Stimulated activated CD8-positive, alpha-beta memory T cell treated with anti-CD3 and anti-CD28 coated beads, Interleukin-12 subunit alpha, Interleukin-12 subunit beta, amount 100 ng/mL, for 4 hours (primary cell): ENCODE results near the gene RETREG2.
A peak's percentile ranks its signal among the peaks of the same experiment; 100 is the strongest.
"Not testable (repeated sequence)": the region's sequence is repeated elsewhere in the genome, so short reads cannot be mapped to it uniquely, and the experiment has no call there.

Source experiments
- DNase-seq: peaks from one replicate; pipeline ENCODE4 v3.0.0-alpha.2; 2020; ENCODE audit warnings: low read depth

The RETREG2 gene

GRCh38 chr2:219197388-219197787 lies 19.3 kb downstream of the RETREG2 start:
- no peak for DNase-seq

GRCh38 chr2:219198974-219199373 lies 20.9 kb downstream of the RETREG2 start:
- DNase-seq = no peak

DNA sequence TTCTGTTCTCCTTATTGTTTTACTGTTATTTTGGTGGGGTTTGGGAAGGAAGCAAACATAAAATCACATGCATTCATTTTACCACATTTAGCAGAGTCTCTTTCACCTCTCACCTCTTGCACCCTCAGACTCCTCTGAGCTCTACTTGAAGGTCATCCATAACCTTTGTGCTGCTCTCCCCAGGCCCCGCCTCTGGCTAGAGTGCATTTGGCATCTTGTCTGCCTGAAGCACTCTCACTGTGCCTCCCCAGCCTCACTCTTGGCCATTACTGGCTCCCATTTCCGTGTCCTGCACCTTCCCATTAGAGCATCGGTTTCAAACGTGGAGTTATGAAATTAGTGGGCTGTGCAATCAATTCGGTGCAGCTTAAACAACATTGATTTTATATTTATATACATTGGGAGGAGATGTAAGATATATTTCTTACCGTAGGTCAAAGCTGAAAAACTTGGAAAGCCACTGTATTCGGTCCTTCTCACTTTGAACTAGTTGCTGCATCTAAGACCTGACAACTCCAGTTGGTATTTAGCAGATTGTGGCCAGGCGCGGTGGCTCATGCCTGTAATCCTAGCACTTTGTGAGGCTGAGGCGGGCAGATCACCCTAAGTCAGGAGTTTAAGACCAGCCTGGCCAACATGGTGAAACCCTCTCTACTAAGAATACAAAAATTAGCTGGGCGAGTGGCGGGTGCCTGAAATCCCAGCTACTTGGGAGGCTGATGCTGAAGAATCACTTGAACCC lies 21.6 kb downstream of the RETREG2 start:
- DNase-seq = no peak

GRCh38 chr2:219200502-219201326 lies 22.6 kb downstream of the RETREG2 start:
- not testable (repeated sequence) for DNase-seq

- not testable (repeated sequence) for DNase-seq
Observed at GRCh38 chr2:219201331-219201730, 23.3 kb downstream of the RETREG2 start.

DNA sequence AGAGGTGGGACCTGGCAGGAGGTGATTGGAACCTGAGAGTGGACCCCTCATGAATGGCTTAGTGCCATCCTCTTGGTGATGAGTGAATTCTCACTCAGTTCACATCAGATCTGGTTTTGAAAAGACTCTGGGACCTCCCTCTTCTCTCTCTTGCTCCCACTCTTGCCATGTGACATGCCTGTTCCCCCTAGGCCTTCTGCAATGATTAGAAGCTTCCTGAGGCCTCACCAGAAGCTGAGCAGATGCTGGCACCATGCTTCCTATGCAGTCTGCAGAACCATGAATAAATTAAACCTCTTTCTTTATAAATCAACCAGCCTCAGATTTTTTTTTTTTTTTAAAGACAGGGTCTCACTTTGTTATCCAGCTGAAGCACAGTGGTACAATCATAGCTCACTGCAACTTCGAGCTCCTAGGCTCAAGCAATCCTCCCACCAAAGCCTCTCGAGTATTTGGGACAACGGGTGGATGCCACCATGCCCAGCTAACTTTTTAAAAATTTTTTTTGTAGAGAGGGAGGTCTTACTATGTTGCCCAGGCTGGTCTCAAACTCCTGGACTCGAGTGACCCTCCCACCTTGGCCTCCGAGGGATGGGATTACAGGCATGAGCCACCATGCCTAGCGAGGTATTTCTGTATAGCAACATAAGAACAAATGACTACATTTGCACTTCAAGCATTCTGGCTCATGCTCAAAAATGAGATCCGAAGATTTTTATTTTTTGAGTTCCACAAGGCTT lies 26.5 kb downstream of the RETREG2 start:
- no peak for DNase-seq

DNA sequence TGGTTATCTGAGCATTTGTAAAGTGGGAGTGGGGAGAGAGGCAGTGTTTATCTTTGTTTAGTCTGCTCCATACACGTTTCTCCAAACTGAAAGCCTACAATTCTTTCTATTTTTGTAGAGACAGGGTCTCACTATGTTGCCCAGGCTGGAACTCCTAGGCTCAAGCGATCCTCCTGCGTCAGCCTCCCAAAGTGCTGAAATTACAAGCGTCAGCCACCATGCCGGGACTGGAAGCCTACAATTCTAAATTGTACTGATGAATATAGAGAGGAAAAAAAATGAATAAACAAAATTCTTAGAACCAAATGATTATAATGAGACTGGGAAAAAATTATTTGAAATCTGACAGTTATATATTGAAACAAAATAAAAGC lies 27.1 kb downstream of the RETREG2 start:
- no peak for DNase-seq

DNA sequence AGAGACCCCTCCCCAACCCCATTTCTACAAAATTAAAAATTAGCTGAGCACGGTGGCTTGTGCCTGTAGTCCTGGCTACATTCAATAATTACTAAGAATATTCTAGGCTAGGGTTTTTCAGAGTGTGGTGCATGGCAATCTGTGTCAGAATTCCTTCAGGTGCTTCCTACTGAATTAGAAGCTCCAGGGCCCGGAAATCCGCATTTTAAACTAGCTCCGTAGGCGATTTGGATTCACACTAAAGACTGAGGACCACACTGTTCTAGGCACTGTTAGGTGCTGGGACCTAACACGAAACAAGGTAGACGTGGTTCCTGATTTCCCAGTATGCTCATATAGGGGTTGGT lies 27.9 kb downstream of the RETREG2 start:
- DNase-seq = no peak

DNA sequence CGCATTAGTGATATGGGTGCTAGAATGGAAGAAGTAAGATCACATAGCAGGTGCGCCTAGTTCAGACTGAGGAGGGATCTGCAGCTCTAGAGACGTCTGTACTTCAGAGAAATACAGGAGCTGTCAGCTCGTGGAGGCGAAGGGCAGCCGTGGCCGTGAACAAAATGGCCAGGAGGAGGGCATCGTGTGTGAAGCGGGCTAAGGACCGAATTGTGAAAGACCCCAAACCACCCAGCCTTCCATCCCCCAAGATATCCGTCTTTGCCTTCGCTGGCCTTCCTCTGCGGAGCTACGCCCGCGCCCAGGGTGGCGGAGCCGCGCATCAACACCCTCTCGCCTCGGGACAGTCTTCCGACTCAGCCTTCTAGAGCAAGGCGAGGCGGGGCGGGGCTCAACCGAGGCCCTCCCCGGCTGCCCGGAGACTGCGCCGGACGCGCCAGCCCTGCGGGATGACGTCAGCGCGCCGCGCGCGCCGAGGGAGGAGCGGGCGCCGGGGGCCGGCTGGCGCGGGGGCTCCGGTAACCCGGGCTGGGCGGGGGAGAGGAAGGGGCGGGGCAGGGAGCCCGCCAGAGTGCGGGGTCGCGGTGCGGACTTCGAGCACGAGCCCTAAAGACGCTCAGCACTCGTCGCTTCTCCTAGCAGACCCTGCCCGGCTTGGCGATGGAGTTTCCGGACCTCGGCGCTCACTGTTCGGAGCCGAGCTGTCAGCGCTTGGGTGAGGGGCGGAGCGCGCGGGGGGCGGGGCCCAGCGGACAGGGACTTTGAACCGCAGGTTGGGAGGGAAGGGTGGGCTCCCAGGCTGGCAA lies 28.5 kb downstream of the RETREG2 start, which contains the start of gene ZFAND2B:
TSS of gene ZFAND2B (plus strand) at position 455 of the 806 bp plus-strand sequence. CDS start at position 661, 206 bp downstream.
- peak; percentile 94 for DNase-seq

DNA sequence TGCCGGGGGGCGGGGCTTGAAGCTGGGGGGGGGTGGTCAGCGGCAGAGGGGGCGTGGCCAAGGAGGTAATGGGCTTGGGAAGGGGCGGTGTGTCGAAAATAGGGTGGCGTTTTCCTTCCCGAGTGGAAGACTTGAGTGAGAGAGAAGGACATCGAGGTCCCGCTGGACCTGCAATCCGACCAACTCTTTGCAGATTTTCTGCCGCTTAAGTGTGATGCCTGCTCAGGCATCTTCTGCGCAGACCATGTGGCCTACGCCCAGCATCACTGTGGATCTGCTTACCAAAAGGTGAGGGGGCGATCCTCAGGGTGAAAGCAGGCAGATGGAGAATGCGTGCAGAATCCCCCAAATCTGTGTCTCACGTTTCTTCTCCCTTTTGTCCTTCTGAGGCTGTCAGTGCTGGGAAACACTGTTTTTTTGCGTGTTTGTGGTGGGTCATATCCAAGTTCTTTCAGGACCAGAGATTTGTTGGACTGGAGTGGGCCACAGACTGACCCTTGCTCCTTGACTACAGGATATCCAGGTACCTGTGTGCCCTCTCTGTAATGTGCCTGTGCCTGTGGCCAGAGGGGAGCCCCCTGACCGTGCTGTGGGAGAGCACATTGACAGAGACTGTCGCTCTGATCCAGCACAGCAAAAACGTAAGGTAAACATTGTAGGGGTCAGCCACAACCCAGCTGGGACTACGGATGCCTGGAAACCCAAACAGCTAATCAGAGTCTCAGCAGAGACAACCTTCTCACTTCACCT lies 29.2 kb downstream of the RETREG2 start:
- DNase-seq = no peak

DNA sequence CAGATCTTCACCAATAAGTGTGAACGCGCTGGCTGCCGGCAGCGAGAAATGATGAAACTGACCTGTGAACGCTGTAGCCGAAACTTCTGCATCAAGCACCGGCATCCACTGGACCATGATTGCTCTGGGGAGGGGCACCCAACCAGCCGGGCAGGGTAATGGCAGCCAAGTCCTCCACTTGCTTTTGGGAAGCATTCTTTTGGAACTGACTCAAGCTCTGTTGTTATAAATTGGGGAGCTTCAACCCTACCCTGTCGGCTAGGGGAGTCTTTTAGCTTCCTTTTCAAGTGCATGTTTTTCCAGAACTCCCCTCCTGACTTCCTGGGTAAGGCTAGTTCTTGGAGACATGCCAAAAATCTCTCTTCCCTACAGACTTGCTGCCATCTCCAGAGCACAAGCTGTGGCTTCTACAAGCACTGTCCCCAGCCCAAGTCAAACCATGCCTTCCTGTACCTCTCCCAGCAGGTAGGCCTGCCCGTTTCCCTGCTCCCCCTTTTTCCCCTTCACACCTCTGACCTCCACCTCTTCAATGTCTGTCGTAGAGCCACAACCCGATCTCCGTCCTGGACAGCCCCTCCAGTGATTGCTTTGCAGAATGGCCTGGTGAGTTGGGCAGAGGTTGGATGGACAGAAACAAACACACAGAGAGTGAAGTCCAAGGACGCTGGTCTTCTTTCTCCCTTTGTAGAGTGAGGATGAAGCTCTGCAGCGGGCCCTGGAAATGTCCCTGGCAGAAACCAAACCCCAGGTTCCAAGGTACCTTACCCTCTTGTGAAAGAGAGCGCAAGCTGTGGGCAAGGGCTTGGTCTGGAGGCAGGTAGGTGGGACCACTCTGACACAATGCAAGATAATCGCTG lies 30.0 kb downstream of the RETREG2 start:
- no peak for DNase-seq

DNA sequence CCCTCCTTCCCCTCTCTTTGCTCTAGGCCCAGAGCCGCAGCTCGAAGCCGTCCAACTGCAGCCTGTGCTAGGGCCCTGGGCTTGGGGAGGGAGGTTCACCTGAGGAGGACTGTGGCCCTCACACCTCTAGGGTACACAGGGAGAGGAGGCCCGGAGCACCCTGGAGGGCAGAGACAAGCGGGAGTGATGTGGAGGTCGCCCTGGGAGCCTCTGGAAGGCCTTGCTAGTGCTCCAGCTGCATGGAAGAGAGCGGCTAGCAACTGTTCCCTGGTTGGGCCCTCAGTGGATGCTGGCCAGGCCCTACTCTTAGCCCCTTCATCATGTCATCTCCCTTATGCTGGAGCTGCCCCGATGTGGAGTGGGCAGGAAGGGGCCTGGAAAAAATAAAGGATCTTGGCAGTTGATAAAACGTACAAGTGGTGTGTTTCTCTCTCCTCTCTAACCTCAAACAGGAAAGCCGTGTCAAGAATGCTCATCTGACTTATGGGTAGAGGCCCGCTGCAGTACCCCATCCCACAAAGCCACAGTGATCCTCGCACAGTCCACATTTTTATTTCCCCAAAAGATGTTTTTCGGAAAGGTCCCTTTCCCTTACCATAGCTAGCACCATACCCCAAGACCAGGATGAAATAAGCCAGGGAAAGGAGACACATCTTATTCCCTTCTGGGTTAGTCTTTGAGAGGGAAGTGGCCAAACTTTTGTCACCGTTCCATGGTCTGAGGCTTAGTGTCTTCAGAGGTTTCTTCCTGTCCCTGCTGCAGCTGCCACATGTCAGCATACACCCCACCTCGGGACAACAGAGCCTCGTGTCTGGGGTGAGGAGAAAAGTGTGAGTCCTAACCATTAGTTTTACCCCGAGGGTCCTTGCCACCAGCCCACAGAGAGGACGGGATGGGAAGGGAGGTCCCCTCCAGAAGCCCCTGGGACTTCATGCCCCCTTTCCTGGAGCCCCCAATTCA lies 31.4 kb downstream of the RETREG2 start:
- DNase-seq = no peak

GRCh38 chr2:219210196-219210885 lies 32.3 kb downstream of the RETREG2 start:
- DNase-seq = no peak

- no peak for DNase-seq
Observed at GRCh38 chr2:219210886-219211362, 32.8 kb downstream of the RETREG2 start.

- DNase-seq = no peak
Observed at GRCh38 chr2:219213026-219213415, 34.9 kb downstream of the RETREG2 start.

GRCh38 chr2:219213486-219214071 lies 35.5 kb downstream of the RETREG2 start:
- DNase-seq = no peak

- no peak for DNase-seq
Observed at GRCh38 chr2:219214141-219214540, 36.1 kb downstream of the RETREG2 start.

DNA sequence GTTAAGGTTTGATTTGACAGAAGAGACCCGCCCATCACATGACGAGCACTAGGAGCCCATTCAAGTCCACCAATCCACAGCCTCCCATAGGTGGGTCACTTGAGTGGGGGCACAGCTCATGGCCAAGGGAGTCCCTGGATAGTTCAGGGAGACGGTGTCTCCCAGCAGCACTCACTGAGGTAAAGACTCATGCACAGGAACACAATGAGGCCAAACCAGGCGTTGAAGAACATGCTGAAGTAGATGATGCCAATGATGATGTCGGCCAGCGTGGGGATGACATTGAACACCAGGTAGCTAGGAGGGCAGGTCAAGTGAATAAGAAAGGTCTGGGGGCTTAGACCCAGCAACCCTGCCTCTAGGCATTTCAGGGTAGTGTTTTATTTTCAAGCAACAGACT lies 36.7 kb downstream of the RETREG2 start:
- DNase-seq = no peak
